WI38 (cell line): Measurements from ENCODE around the gene FN3KRP.

Source experiments
- H3K4me3 ChIP-seq: 2 replicates; pipeline ENCODE4 v1.5.1; 2011; ENCODE audit warnings: low read depth, mild to moderate bottlenecking, control low read depth, low read length
- CTCF ChIP-seq: IDR thresholded peaks from 2 replicates; pipeline ENCODE4 v1.5.1; 2012; ENCODE audit warnings: low read depth, mild to moderate bottlenecking, control low read depth, low read length

Gene FN3KRP

GRCh38 chr17:82690786-82691489 lies 25.6 kb upstream of the FN3KRP start:
- no peak for TF ChIP-seq CTCF
- H3K4me3 ChIP-seq: no peak overlapping the region

GRCh38 chr17:82691714-82692113 lies 24.8 kb upstream of the FN3KRP start:
- H3K4me3 ChIP-seq: no peak overlapping the region
- no peak for TF ChIP-seq CTCF

GRCh38 chr17:82692268-82692667 lies 24.2 kb upstream of the FN3KRP start:
- TF ChIP-seq CTCF: no peak
- H3K4me3 ChIP-seq: no peak overlapping the region

GRCh38 chr17:82693168-82693867 lies 23.2 kb upstream of the FN3KRP start:
- TF ChIP-seq CTCF: no peak
- H3K4me3 ChIP-seq: no peak overlapping the region

- H3K4me3 ChIP-seq: no peak overlapping the region
- TF ChIP-seq CTCF: no peak
Measured at GRCh38 chr17:82694647-82695046, 21.9 kb upstream of the FN3KRP start.

- no peak overlapping the region for H3K4me3 ChIP-seq
- TF ChIP-seq CTCF: no peak
Measured at GRCh38 chr17:82696259-82696658, 20.2 kb upstream of the FN3KRP start.
